Omental fat pad (tissue), 4 donors: ENCODE results near the gene CAMK2B. TPM values are rescaled to one million over a fixed set of nuclear protein-coding genes. Genes with fewer than 3 reads are reported as not detected.

ENCODE experiments used
- ATAC-seq: fragments of 150-250 bp; one replicate; pipeline ENCODE4 v1.9.1; 2016; ENCODE audit warnings: mild to moderate bottlenecking, moderate library complexity; ENCODE audit not compliant: low FRiP score
- DNase-seq: peaks from one replicate; pipeline ENCODE4 v3.0.0-alpha.2; 2019; ENCODE audit warnings: low spot score
- CTCF ChIP-seq, 3 donors: fragments of 450-650 bp; IDR thresholded peaks; one replicate each; pipeline ENCODE4 v1.5.1; 2016 to 2017; ENCODE audit warnings: antibody characterized with exemption in 3 of 3, mild to moderate bottlenecking in 3 of 3, moderate library complexity in 2 of 3
- total RNA-seq, 4 donors: library from RNA; depleted of rRNA; stranded (reverse); fragments of >200 nt; gene quantifications; one replicate each; pipeline ENCODE4 v1.1.0, GENCODE V29; 2016

CAMK2B gene
- total RNA-seq, 4 donors from 2014 or later, result 0.48 TPM; not detected in 3

- ATAC-seq (no peak), DNase-seq (no peak)
- no peak for TF ChIP-seq CTCF (IDR thresholded peaks at IDR 0.05)
Measured at GRCh38 chr7:44212581-44213184, 112.7 kb downstream of the CAMK2B start.

GRCh38 chr7:44212018-44212417 lies 113.4 kb downstream of the CAMK2B start:
- ATAC-seq (no peak), DNase-seq (no peak)
- no peak for TF ChIP-seq CTCF (IDR thresholded peaks at IDR 0.05)

DNA sequence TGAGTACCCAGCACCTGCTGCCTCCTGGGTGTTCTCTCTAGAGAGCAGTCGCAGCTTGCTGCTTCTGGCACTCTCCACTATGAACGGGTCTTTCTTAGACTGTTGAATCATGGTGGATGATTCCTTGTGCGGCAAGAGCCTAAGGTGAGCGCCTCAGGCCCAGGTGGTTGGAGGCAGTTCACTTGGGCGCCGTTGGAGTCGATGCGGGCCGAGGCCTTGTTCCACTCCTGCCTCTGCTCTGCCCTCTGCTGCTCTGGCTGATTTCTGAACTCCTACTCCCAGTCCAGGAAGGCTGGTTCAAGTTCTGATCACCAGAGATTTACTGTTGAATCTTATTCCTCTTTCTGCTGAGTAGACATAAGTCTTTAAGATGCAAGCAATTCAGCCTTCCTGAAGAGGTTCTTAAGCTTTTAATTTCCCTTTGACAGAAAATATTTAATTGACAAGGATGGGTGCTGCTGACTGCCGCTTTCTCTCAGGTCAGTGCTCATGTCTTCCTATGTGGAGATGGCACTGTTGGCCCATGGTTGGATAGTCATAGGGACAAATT lies 114.2 kb downstream of the CAMK2B start:
- no peak for ATAC-seq

GRCh38 chr7:44210107-44210506 lies 115.3 kb downstream of the CAMK2B start:
- no peak for TF ChIP-seq CTCF (IDR thresholded peaks at IDR 0.05)
- no peak for DNase-seq
- ATAC-seq, result no peak

More for the DNA sequence above, 114.2 kb downstream of the CAMK2B start:
- no peak for DNase-seq
- no peak for TF ChIP-seq CTCF (IDR thresholded peaks at IDR 0.05)

- ATAC-seq, result no peak
- no peak for DNase-seq
- no peak for TF ChIP-seq CTCF (IDR thresholded peaks at IDR 0.05)
Measured at GRCh38 chr7:44208085-44208484, 117.3 kb downstream of the CAMK2B start.

DNA sequence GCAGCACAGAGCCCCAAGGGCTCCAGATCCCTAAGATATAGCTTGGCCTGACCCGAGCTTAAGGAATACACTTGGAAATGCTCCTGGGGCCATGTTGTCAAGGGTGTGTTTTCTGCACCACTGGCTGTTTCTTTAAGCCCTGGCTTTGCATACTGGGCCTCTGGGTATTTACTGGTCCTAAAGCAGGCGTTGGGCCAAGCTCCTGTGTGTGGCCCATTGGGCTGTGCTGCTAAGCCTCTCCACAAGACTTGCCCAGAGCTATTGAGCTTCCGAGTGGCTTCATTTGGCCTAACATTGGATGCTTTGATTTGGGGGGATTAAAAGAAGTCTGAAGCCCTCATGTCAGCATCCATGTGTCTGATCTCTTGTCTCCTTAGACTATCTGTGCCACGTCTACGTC lies 119.4 kb downstream of the CAMK2B start:
- no peak for ATAC-seq
- TF ChIP-seq CTCF (IDR thresholded peaks at IDR 0.05), result no peak
- no peak for DNase-seq

- DNase-seq (no peak), ATAC-seq (no peak)
- TF ChIP-seq CTCF (IDR thresholded peaks at IDR 0.05), result no peak
Measured at GRCh38 chr7:44201813-44202212, 123.6 kb downstream of the CAMK2B start.
